Left lobe of liver (tissue), 2 donors: ENCODE measurements around the gene PIK3C2B. TPM values are rescaled to one million over a fixed set of nuclear protein-coding genes. Genes with fewer than 3 reads are reported as not detected.

ENCODE experiments used
- ATAC-seq: fragments of 200-7000 bp; cut with Tn5 transposase; one replicate; pipeline ENCODE4 v1.9.1; 2020; ENCODE audit warnings: mild to moderate bottlenecking, moderate library complexity
- DNase-seq: peaks from one replicate; pipeline ENCODE4 v3.0.0-alpha.2; 2020; ENCODE audit warnings: low spot score
- total RNA-seq: library from RNA; stranded (reverse); gene quantifications from one replicate; pipeline ENCODE4 v1.2.1, GENCODE V29; 2021
- donor health status: DM: no; HTN: no; CAD: no; lungs with moderate emphysema.
- donor health status: DM: no; HTN: yes; CAD: no.

PIK3C2B gene
- total RNA-seq, 1 donor from 2014 or later = 14.8 TPM

GRCh38 chr1:204463125-204464060, 31.2 kb downstream of the PIK3C2B start:
- DNase-seq = no peak
- ATAC-seq = no peak

- ATAC-seq (no peak), DNase-seq (no peak)
These were observed 32.4 kb downstream of the PIK3C2B start for GRCh38 chr1:204462229-204462561.

DNA sequence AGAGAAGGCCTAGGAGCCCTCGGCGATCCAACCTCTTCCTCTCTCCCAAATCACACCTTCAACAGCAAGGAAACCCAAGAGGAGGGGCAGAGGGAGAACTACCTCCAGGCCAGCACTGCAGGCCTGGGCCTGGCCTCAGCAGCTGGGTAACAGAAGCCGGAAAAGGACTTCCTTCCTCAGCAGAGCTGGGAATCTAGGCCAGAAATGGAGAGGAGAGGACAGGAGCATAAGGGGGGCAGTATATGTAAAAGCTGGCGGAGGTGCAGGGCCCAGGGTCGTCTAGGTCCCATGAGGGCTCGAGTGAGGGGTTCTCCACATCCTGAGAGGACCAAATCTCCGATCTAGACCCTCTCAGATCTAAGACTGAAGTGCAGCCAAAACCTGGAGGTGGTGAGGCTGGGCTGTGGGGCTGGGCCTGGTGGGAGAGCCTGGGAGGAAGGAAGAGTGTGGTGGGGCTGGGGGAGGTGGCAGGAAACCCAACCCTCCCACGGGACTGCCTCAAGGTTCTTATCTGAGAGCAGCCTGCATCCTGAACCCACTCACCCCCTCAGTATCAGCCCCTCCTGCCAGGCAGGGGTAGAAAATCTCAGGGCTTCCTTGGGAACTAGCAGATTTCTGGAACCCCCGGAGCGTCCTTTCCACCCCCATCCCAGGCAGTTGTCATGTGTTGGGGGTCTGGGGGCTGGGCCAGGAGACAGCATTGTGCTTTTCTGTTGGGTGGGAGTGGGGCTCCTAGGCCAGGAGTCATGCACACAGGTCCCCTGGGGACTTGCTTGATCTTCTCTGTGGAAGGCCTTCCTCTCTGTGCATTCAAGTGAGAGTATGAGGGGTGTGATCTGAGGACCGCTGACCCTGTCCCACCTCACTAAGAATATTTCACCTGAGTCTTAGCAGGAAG, 33.0 kb downstream of the PIK3C2B start:
- DNase-seq = no peak

DNA sequence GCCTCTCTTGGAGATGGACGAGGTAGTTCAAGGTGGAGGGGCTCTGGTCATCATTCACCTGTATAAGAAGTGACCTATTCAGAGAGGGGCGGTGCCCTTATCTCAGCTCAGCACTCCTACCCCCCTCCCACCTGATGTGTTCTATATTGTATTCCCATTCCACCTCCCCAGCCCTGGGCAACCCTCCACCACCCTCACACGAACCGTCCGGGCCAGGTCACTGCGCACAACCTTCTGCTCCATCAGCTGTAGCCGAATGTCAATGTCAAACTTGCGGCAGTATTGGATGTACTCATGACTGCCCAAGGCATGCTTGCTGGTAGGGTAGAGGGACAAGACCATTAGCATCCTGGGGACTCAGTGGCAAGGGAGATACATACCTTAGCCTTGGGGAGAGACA, 34.3 kb downstream of the PIK3C2B start:
- DNase-seq (no peak), ATAC-seq (no peak)

More for the DNA sequence above, 33.0 kb downstream of the PIK3C2B start:
- peak; percentile 61 for ATAC-seq

- DNase-seq (no peak), ATAC-seq (no peak)
These were observed 34.9 kb downstream of the PIK3C2B start for GRCh38 chr1:204459706-204460105.

DNA sequence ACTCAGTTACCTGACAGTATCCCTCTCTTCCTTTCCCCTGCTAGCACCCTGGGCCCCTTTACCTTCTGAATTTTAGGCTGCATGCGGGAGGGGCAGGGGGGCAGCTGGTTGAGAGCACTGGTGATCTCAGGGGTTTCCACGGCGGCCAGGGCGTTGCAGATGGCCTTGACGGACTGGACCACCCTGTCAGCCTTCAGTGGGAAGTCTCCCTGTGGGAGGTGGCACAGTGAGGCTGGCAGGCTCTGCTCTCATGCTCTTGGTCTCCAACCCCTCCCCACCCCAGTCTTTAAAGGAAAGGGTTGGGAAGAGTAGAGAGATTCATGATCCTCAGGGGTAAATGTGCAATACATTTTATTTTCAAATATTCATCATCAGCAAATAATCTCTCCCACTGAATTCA, 36.9 kb downstream of the PIK3C2B start:
- no peak for DNase-seq
- no peak for ATAC-seq

- ATAC-seq = no peak
These were observed 37.7 kb downstream of the PIK3C2B start for GRCh38 chr1:204456826-204457442.

GRCh38 chr1:204455831-204456145, 38.8 kb downstream of the PIK3C2B start:
- ATAC-seq = no peak
- DNase-seq = no peak

More at GRCh38 chr1:204456826-204457442, 37.7 kb downstream of the PIK3C2B start:
- DNase-seq = no peak

- no peak for DNase-seq
- ATAC-seq = no peak
These were observed 39.4 kb downstream of the PIK3C2B start for GRCh38 chr1:204455063-204455830.

DNA sequence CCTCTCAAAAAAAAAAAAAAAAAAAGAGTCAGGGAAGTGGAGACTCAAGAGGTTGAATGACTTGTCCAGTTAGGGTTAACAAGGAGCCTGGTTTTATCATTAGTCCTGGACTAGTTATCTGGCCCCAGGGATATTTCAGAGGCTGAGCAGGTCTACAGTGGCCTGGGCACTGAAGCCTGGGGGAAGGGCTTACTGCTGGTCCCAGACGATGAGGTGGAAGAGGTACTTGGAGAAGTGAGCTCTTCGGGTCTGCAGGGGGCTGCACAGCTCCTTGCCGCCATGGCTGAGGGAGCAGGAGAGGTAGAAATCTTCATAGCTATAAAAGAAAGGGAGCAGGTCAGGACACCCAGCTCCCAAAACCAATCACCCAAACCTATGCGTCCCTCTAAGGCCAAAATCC, 40.1 kb downstream of the PIK3C2B start:
- ATAC-seq (no peak), DNase-seq (no peak)

DNA sequence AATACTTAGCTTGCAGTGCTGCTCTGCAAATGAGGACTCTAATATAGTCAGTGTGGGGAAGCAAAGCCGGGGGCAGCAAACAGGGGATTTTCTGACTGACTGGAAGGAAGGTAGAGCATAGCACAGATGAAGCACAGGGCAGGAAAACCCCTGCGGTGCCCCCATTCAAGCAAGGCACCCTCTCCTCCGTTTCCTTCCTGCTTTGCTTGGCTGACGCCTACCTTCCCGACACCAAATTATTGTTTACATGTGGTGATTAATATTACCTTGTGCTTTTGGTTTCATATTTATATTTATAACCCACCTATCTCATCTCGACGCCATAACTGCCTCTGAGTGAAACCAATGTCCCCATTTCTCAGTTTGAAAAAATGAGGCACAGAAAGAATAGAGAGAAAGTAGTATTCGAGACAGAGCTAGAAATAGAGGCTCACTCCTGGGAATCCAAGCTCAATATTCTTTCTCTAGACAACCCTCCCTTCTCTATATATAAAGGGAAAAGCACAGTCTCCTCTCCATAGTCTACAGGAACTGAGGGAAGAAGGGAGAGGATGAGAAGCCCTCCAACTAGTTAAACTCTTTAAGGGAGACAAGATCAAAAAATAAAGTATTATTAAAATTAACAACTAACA, 41.3 kb downstream of the PIK3C2B start:
- ATAC-seq (no peak), DNase-seq (no peak)

DNA sequence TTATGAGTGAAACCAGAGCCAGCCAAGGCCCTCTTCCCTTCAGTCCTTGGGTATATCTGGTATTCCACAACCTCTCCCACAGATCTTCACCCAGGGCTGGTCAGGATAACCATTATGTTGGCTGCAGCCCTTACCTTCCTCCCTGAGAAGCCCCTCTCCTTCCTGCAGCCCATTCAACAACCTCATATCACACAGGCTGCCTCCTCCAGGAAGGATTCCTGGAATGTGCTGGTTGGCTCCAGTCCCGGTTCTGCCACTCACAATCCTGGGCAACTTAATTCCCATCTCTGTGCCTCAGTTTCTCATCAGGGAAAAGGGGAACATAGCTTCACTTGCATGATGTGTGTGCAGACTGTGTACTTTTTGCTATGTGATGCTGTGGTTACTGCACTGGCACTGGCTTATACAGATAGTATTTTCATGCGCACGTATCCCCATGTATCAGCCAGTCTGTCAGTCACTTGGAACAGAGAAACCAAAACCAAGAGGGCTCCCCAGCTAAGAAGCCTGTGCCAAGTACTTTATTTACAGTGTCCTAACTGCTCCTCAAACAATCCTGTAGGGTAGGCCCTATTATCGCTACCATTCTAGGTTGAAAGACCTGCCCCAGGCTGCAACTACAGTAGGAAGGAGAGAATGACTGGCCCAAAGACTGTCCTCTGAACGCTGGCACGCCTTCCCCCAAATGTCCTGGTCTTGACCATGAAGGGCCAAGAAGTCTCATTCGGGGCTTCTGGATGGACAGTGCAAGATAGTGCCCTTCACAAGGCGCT, 43.1 kb downstream of the PIK3C2B start:
- no peak for DNase-seq
- peak; percentile 39 for ATAC-seq

GRCh38 chr1:204450461-204451257, 43.9 kb downstream of the PIK3C2B start:
- DNase-seq (peak; percentile 68), ATAC-seq (peak; percentile 73)

GRCh38 chr1:204449678-204450280, 44.8 kb downstream of the PIK3C2B start:
- DNase-seq (no peak), ATAC-seq (no peak)

GRCh38 chr1:204448991-204449677, 45.5 kb downstream of the PIK3C2B start:
- DNase-seq = no peak
- no peak for ATAC-seq

DNA sequence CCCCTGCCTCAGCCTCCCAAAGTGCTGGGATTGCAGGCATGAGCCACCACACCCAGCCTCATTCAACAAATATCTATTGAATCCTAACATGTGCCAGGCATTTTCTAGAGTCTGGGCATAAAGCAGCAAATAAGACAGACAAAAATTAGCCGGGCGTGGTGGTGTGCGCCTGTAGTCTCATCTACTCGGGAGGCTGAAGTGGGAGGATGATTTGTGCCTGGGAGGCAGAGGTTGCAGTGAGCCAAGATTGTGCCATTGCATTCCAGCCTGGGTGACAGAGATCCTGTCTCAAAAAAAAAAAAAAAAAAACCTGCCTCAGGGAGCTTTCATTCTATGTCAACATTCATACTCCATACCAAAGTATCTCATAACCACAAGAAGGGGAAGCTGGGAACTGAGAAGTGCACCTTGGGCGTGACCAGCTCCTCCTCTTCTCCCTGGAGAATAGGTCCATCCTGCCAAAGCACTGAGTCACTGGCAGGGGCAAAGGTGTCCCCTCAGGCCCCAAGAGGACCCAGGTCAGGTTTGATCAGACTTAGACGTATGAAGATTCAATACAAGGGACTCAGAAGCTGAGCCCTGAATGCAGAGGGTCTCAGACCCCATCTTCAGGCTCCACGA, 46.2 kb downstream of the PIK3C2B start:
- DNase-seq = no peak

GRCh38 chr1:204447736-204448135, 46.9 kb downstream of the PIK3C2B start:
- no peak for ATAC-seq
- no peak for DNase-seq

More for the DNA sequence above, 46.2 kb downstream of the PIK3C2B start:
- ATAC-seq = no peak
